Measurements from ENCODE around the gene ATP1A3. TPM values are rescaled to one million over a fixed set of nuclear protein-coding genes. Genes with fewer than 3 reads are reported as not detected.

ATP1A3 gene
- total RNA-seq, 1 experiment from 2014 or later, result not detected

DNA sequence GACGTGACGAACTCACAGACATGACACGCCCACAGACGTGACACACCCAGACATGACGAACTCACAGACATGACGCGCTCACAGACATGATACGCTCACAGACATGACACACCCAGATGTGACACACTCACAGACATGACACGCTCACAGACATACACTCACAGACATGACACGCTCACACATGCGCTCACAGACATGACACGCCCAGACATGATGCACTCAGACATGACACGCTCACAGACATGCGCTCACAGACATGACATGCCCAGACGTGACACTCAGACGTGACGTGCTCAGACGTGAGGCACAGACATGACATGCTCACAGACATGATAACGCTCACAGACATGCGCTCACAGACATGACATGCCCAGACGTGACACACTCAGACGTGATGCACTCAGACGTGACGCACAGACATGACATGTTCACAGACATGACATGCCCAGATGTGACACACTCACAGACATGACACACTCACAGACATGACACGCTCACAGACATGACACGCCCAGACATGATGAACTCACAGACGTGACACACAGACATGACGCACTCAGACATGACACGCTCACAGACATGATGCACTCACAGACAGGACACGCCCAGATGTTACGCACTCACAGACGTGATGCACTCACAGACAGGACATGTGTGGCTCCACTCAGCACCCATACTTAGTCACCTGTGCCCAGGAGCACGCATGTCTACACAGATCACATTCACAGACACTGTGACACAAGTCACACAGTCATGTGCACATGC lies 73.9 kb downstream of the ATP1A3 start:
- Histone ChIP-seq H3K27me3 (peaks cover 45% of the 10 kb centered on the region), H3K36me3 (no peaks in the 10 kb centered on the region)

DNA sequence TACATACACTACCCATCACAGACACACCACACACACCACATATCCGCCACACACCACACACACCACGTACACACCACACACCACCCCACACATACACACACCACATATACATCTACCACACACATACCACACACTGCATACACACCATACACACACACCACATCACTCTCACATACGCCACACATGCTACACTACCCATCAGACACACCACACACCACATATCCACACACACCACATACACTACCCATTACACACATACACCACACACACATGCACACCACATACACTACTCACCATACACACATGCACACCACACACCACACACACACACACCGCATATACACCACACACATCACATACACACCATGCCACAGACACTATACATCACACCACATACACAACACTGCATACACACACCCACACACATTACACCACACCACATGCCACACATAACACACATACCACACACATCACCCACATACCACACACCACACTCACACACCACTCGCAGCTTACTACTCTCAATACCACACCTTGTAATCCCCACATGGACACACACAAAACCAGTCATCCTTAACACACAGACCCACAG lies 75.3 kb downstream of the ATP1A3 start:
- Histone ChIP-seq H3K36me3 (no peaks in the 10 kb centered on the region), H3K27me3 (peaks cover 40% of the 10 kb centered on the region), H3K4me3 (no peak overlapping the region), H3K9me3 (peaks cover 2% of the 10 kb centered on the region)
- DNase-seq, result no peak

More for the DNA sequence above, 73.9 kb downstream of the ATP1A3 start:
- Histone ChIP-seq H3K4me3 (no peak overlapping the region), H3K9me3 (peaks cover 2% of the 10 kb centered on the region)
- no peak for DNase-seq

DNA sequence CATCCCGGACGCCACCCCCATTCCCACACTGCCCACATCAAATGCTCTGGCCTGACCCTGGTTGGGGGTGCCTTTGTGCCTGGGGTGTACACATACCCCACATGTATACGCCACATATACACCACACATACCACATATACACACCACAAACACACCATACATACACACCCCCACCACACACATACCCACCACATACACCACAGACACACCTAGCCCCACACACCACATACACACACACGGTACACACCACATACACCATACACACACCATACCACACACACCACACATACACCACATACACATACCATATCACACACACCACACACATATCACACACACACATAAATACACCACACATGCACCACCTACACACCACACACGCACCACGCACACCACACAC lies 75.9 kb downstream of the ATP1A3 start:
- no peak for DNase-seq
- Histone ChIP-seq H3K36me3 (no peaks in the 10 kb centered on the region), H3K4me3 (no peak overlapping the region), H3K27me3 (peaks cover 43% of the 10 kb centered on the region), H3K9me3 (peaks cover 2% of the 10 kb centered on the region)

DNA sequence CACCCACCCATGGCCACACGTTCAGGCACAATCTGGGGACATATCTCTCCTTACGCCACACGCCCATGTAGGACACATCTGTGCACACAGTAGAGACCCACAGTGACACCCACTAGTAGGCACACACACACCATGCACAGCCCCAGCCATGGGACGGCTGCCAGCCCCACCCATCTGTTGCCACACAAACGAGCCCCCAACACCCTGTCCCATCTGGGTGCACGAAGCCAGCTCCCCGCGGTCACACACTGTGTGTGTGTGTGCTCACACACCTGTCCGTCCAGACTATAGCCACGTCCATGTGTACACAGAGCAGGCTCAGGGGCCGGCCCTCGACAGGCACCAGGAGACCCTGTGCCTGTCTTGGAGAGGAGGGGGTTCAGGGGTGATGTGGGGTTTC lies 76.4 kb downstream of the ATP1A3 start:
- H3K36me3 ChIP-seq, result no peaks in the 10 kb centered on the region
- H3K9me3 ChIP-seq, result peaks cover 2% of the 10 kb centered on the region
- DNase-seq, result no peak
- peaks cover 42% of the 10 kb centered on the region for H3K27me3 ChIP-seq
- H3K4me3 ChIP-seq, result no peak overlapping the region

Other genes starting within 250 kb of the ATP1A3 start
- not detected in 2 replicates for gene CEACAM6, start 238.7 kb downstream of the ATP1A3 start, total RNA-seq (2014; rRNA removed; shearing (Covaris generic); ENCODE audit: low replicate concordance)
- gene CEACAM3, start 197.6 kb downstream of the ATP1A3 start, total RNA-seq (2014; rRNA removed; shearing (Covaris generic); ENCODE audit: low replicate concordance), result not detected in 2 replicates
- not detected in 2 replicates for gene LYPD4, start 149.5 kb downstream of the ATP1A3 start, total RNA-seq (2014; rRNA removed; shearing (Covaris generic); ENCODE audit: low replicate concordance)
- not detected in 2 replicates for gene DMRTC2, start 149.2 kb downstream of the ATP1A3 start, total RNA-seq (2014; rRNA removed; shearing (Covaris generic); ENCODE audit: low replicate concordance)
- 1,133 and 2,559 TPM in 2 replicates for gene RPS19, start 134.0 kb downstream of the ATP1A3 start, total RNA-seq (2014; rRNA removed; shearing (Covaris generic); ENCODE audit: low replicate concordance)
- gene CD79A, start 117.0 kb downstream of the ATP1A3 start, total RNA-seq (2014; rRNA removed; shearing (Covaris generic); ENCODE audit: low replicate concordance), result 0.07 TPM in 1 of 2 replicates, not detected in the other
- gene ARHGEF1, start 111.0 kb downstream of the ATP1A3 start, total RNA-seq (2014; rRNA removed; shearing (Covaris generic); ENCODE audit: low replicate concordance), result 107 and 142 TPM in 2 replicates
- gene ERFL, start 65.8 kb downstream of the ATP1A3 start, total RNA-seq (2014; rRNA removed; shearing (Covaris generic); ENCODE audit: low replicate concordance), result not detected in 2 replicates
- 220 and 231 TPM in 2 replicates for gene RABAC1, start 34.9 kb downstream of the ATP1A3 start, total RNA-seq (2014; rRNA removed; shearing (Covaris generic); ENCODE audit: low replicate concordance)
- gene GRIK5, start 76.0 kb upstream of the ATP1A3 start, total RNA-seq (2014; rRNA removed; shearing (Covaris generic); ENCODE audit: low replicate concordance), result not detected in 2 replicates
- gene ZNF574, start 81.9 kb upstream of the ATP1A3 start, total RNA-seq (2014; rRNA removed; shearing (Covaris generic); ENCODE audit: low replicate concordance), result 18.8 and 20.4 TPM in 2 replicates
- gene POU2F2, start 138.2 kb upstream of the ATP1A3 start, total RNA-seq (2014; rRNA removed; shearing (Covaris generic); ENCODE audit: low replicate concordance), result not detected in 2 replicates
- gene DEDD2, start 223.4 kb upstream of the ATP1A3 start, total RNA-seq (2014; rRNA removed; shearing (Covaris generic); ENCODE audit: low replicate concordance), result 26.3 and 42.9 TPM in 2 replicates
- 8.5 and 12.8 TPM in 2 replicates for gene ZNF526, start 226.1 kb upstream of the ATP1A3 start, total RNA-seq (2014; rRNA removed; shearing (Covaris generic); ENCODE audit: low replicate concordance)
- gene GSK3A, start 248.4 kb upstream of the ATP1A3 start, total RNA-seq (2014; rRNA removed; shearing (Covaris generic); ENCODE audit: low replicate concordance), result 24.1 and 27.3 TPM in 2 replicates